Activated CD8-positive, alpha-beta T cell treated with anti-CD3 and anti-CD28 coated beads, Interleukin-2, amount 10 ng/mL, durations not matched to agents 7 days and 5 days (primary cell): ENCODE measurements around the gene BMP2K. TPM values are rescaled to one million over a fixed set of nuclear protein-coding genes. Genes with fewer than 3 reads are reported as not detected.

Experiments used
- ATAC-seq: fragments of 150-1000 bp; cut with Tn5 transposase; one replicate; pipeline ENCODE4 v1.10.0; 2021; ENCODE audit warnings: moderate library complexity
- CTCF ChIA-PET: fragments of 350-600 bp; sonication (Branson Sonifier 250); formaldehyde crosslinking; loops from one replicate; lab custom pipeline; 2021; ENCODE audit warnings: antibody characterized with exemption; lab: Charles Lee
- POLR2A ChIA-PET: fragments of 350-600 bp; sonication (Branson Sonifier 250); formaldehyde crosslinking; loops from one replicate; lab custom pipeline; 2021; ENCODE audit warnings: antibody characterized with exemption; lab: Charles Lee
- DNase-seq: peaks from one replicate; pipeline ENCODE4 v3.0.0-alpha.2; 2020
- H3K27ac Mint-ChIP-seq: one replicate; pipeline ENCODE4 v1.8.0; 2021; ENCODE audit warnings: mild to moderate bottlenecking, mixed read lengths
- H3K27me3 Mint-ChIP-seq: one replicate; pipeline ENCODE4 v1.8.0; 2021; ENCODE audit warnings: low read depth, mixed read lengths
- H3K36me3 Mint-ChIP-seq: one replicate; pipeline ENCODE4 v1.8.0; 2021; ENCODE audit warnings: low read depth, mixed read lengths
- H3K4me1 Mint-ChIP-seq: one replicate; pipeline ENCODE4 v1.8.0; 2021; ENCODE audit warnings: low read depth, mixed read lengths
- H3K4me3 Mint-ChIP-seq: one replicate; pipeline ENCODE4 v1.8.0; 2021; ENCODE audit warnings: mild to moderate bottlenecking, mixed read lengths
- H3K9me3 Mint-ChIP-seq: one replicate; pipeline ENCODE4 v1.8.0; 2022; ENCODE audit warnings: mixed read lengths; ENCODE audit not compliant: insufficient read depth
- total RNA-seq, 2 experiments: library from RNA; stranded (reverse); gene quantifications; one replicate each; pipeline ENCODE4 v1.2.3, GENCODE V29; 2021

Gene BMP2K
- total RNA-seq, 2 experiments from 2014 or later, result 27.2 to 28.8 TPM

DNA sequence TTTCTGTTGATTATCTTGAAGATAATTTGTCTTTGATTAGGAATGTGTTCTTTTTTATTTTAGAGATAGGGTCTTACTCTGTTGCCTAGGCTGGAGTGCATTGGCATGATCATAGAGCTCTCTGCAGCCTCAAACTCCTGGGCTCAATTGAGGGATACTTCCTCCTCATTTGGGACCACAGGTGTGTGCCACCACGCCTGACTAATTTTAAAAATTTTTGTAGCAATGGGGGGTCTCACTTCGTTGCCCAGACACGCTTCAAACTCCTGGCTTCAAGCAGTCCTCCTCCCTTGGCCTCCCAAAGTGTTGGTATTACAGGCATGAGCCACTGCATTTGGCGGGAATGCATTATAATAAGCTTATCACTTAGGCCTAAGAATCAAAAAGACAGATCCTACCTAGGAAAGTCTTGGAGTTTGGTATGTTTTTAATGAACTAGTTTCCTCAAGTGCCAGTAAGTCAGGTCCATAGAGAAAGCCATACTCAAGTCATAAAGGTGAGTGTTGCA lies 21.7 kb downstream of the BMP2K start:
- DNase-seq (no peak), ATAC-seq (no peak)
- ChIA-PET CTCF (interaction anchor here (0.6 to 1.0 kb wide), 2 partner anchors 21 to 69 kb away, joined by 3 read pairs; no protein-coding TSS in a partner anchor), POLR2A (no interaction called here)
- H3K9me3 Mint-ChIP-seq, result peaks cover 6% of the 10 kb centered on the region
- no peak overlapping the region for H3K27ac Mint-ChIP-seq
- H3K4me3 Mint-ChIP-seq, result no peak overlapping the region
- peaks cover 8% of the 10 kb centered on the region for H3K36me3 Mint-ChIP-seq
- no peaks in the 10 kb centered on the region for H3K27me3 Mint-ChIP-seq
- peaks cover 8% of the 10 kb centered on the region for H3K4me1 Mint-ChIP-seq

DNA sequence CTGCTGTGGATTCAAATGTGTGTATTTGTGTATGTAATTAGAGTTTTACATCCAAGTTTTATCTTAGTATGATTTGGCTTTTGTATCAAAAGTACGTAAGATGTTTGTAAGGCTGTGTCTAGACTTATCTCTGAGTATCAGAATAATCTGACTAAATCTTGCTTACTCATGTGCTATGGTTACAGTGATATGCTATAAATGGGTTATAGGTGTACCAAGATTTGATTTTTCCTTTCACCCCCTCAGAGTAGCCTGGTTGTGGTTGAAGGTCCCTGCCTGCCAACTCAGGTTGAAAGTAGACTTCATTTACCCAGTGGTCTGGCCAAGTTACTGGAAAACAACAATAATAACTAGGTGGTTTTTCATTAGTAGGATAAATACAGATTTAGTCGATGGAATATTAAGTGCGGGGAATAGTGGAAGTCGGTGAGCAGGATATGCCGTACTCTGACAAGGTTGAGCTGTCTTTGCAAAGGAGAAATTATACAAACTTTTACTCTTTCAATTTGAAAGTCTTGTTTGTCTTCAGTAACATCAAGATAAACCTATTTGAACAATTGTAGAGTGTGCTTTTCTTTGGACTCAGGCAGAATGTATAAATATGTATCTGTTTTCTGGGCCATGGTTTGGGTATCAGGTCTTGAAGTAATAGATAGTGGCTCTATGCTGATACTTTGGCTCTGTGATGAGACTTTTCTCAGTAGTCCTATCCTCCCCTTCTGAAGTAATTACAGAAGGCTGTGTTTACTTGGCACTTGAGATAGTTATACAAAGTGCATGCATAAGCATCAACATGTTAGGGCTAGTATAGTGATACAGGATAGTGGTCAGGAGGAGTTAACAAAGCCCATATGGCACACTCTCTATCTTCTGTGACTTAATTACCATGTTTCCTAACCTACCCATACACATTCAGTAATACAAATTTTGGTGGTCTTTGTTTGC lies 23.7 kb downstream of the BMP2K start:
- ChIA-PET POLR2A (no interaction called here), CTCF (no interaction called here)
- no peak overlapping the region for H3K27ac Mint-ChIP-seq

DNA sequence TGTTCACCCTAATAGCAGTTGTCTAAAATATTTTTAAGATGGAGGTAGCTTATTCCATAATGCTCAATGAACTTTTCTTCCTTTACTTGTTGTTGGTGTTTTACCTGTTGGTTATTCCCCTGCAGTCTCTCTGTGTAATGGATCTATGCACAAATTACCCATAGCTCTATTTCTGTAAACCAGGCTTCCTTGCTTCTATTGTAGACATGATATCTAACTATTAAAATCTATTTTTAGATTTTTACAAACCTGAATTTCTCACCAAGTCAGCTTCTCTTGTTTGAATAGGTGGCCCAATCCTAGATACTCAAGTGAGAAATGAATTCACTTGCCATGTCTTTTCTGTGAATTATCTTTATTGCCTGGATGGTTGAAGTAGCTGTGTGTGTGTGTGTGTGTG lies 24.8 kb downstream of the BMP2K start:
- Mint-ChIP-seq H3K27me3 (no peaks in the 10 kb centered on the region), H3K27ac (no peak overlapping the region), H3K4me3 (no peak overlapping the region), H3K4me1 (peaks cover 8% of the 10 kb centered on the region), H3K9me3 (peaks cover 16% of the 10 kb centered on the region), H3K36me3 (peaks cover 9% of the 10 kb centered on the region)
- ChIA-PET POLR2A (no interaction called here), CTCF (interaction anchor here (0.6 kb wide), 1 partner anchor 233 kb away, joined by 3 read pairs; no protein-coding TSS in a partner anchor)
- no peak for DNase-seq
- no peak for ATAC-seq

More for the DNA sequence above, 23.7 kb downstream of the BMP2K start:
- DNase-seq, result no peak
- H3K4me3 Mint-ChIP-seq, result no peak overlapping the region
- H3K9me3 Mint-ChIP-seq, result peaks cover 15% of the 10 kb centered on the region
- no peak for ATAC-seq
- peaks cover 8% of the 10 kb centered on the region for H3K4me1 Mint-ChIP-seq
- H3K36me3 Mint-ChIP-seq, result peaks cover 10% of the 10 kb centered on the region
- no peaks in the 10 kb centered on the region for H3K27me3 Mint-ChIP-seq

DNA sequence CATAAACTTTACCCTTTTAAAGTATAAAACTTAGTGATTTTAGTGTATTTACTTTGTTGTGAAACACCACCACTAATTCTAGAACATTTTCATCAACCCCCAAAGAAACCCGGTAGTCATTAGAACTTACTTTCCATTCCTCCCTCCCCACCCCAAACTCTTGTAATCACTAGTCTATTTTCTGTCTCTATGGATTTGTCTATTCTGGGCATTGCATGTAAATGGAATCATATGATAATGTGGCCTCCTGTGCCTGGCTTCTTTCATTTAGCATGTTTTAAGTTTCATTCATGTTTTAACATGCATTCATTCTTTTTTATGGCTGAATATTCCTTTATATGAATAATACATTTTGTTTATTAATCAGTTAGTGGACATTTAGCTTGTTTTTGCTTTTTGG lies 27.8 kb downstream of the BMP2K start:
- DNase-seq (no peak), ATAC-seq (no peak)
- Mint-ChIP-seq H3K4me1 (peaks cover 11% of the 10 kb centered on the region), H3K27me3 (no peaks in the 10 kb centered on the region), H3K27ac (no peak overlapping the region), H3K9me3 (peaks cover 29% of the 10 kb centered on the region), H3K36me3 (peaks cover 20% of the 10 kb centered on the region), H3K4me3 (no peak overlapping the region)
- POLR2A ChIA-PET, result no interaction called here
- CTCF ChIA-PET, result no interaction called here

DNA sequence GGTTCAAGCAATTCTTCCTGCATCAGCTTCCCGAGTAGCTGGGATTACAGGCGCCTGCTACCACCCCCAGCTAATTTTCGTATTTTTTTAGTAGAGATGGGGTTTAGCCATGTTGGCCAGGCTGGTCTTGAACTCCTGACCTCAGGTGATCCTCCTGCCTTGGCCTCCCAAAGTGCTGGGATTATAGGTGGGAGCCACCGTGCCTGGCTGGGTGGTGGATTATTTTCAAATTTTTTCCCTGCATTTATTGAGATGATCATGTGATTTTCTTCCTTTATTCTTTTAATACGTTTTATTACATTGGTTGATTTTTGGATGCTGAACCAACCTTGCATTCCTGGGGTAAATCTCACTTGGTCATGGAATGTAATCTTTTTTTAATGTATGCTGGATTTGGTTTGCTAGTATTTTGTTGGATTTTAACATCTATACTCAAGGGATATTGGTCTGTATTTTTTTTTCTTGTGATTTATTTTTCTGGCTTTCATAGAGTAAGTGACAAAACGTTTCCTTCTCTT lies 30.9 kb downstream of the BMP2K start:
- Mint-ChIP-seq H3K27ac (no peak overlapping the region), H3K36me3 (peaks cover 23% of the 10 kb centered on the region), H3K4me3 (no peak overlapping the region), H3K9me3 (peaks cover 29% of the 10 kb centered on the region), H3K4me1 (peaks cover 3% of the 10 kb centered on the region), H3K27me3 (no peaks in the 10 kb centered on the region)
- ATAC-seq (no peak), DNase-seq (no peak)
- POLR2A ChIA-PET, result interaction anchor here (0.5 kb wide), 1 partner anchor 57 kb away, joined by 4 read pairs; no protein-coding TSS in a partner anchor
- CTCF ChIA-PET, result no interaction called here

DNA sequence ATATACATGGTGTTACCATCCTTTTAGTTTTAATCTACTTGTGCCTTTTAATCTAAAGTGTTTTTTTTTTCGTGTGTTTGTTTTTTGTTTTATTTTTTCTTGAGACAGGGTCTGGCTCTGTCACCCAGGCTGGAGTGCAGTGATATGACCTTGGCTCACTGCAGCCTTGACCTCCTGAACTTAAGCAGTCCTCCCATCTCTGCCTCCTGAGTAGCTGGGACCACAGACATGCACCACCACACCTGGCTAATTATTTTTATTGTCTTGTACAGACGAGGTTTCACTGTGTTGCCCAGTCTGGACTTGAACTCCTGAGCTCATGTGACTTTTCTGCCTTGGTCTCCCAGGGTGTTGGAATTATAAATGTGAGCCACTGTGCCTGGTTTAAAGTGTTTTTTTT lies 33.1 kb downstream of the BMP2K start:
- ATAC-seq, result no peak
- CTCF ChIA-PET, result interaction anchor here (1.1 to 1.4 kb wide), 2 partner anchors 20 to 54 kb away, joined by 3 to 4 read pairs; no protein-coding TSS in a partner anchor
- peaks cover 3% of the 10 kb centered on the region for H3K4me1 Mint-ChIP-seq
- POLR2A ChIA-PET, result interaction anchor here (0.6 kb wide), 1 partner anchor 117 kb away, joined by 4 read pairs; no protein-coding TSS in a partner anchor
- peaks cover 23% of the 10 kb centered on the region for H3K9me3 Mint-ChIP-seq
- H3K4me3 Mint-ChIP-seq, result no peak overlapping the region
- H3K36me3 Mint-ChIP-seq, result peaks cover 28% of the 10 kb centered on the region
- no peak for DNase-seq
- no peaks in the 10 kb centered on the region for H3K27me3 Mint-ChIP-seq
- no peak overlapping the region for H3K27ac Mint-ChIP-seq

DNA sequence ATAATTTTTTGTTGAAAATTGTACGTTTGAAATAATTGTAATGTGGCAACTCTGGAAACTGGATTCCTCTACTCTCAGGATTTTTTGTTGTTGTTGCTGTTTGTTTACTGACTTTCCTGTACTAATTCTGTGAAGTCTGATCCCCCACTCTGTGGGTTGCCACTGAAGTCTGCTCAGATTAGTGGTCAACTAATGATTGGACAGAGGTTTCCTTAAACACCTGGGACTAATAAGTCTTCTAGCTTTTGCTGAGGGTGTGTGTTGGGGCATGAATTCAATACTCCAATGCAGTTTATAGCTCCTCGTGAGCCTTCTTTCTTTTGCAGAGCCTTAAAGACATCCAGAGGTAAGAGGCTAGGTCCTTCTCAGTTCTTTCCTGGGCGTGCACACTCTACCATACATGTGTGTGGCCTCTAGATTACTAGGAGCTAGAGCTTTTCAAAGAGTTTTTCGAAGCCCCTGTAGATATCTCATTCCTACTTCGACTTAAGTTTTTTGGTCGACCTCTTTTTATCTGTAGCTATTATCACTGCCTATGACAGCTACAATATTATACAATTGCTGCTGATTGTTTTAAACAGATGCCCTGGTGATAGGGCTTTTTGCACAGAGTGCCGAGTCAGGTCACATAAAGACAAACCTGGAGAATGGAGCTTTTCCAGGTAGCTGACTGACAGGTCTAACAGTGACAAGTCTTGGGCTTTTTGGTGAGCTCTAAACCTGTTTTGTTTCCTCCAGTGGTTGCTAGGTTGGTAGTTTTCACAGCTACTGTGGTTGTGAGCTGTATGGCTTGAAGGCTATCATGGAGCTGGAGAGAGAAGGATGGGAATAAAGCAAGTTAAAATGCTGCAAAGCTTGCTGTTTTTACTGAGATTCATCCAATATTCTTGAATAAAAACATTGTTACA lies 34.0 kb downstream of the BMP2K start:
- Mint-ChIP-seq H3K27ac (no peak overlapping the region), H3K27me3 (no peaks in the 10 kb centered on the region), H3K36me3 (peaks cover 25% of the 10 kb centered on the region), H3K4me1 (peaks cover 3% of the 10 kb centered on the region), H3K9me3 (peaks cover 15% of the 10 kb centered on the region), H3K4me3 (no peak overlapping the region)
- CTCF ChIA-PET, result interaction anchor here (0.6 to 1.4 kb wide), 3 partner anchors 9 to 53 kb away, joined by 3 to 4 read pairs (median 3); no protein-coding TSS in a partner anchor
- DNase-seq (no peak), ATAC-seq (no peak)
- POLR2A ChIA-PET, result no interaction called here

DNA sequence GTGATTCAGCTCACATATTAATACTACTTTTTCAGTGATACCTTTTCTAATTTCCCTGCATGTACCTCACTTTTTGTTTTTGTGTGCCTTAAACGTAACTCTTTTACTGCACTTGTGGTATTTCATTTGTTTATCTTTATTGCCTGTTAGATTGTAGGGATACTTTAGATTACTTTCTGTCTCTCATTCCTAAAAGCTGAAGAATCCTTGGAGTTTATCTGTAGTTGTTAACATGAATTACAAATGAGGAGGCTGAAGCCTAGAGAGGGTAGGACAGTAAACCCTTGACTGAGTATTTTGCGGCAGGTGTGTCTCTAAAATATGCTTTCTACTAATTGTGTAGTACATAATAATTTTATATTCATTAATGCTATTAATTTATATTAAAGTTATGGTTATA lies 34.9 kb downstream of the BMP2K start:
- ATAC-seq (no peak), DNase-seq (no peak)
- H3K27me3 Mint-ChIP-seq, result no peaks in the 10 kb centered on the region
- no peak overlapping the region for H3K4me3 Mint-ChIP-seq
- CTCF ChIA-PET, result no interaction called here
- peaks cover 24% of the 10 kb centered on the region for H3K36me3 Mint-ChIP-seq
- POLR2A ChIA-PET, result no interaction called here
- H3K9me3 Mint-ChIP-seq, result peaks cover 14% of the 10 kb centered on the region
- no peak overlapping the region for H3K27ac Mint-ChIP-seq
- peaks cover 3% of the 10 kb centered on the region for H3K4me1 Mint-ChIP-seq

DNA sequence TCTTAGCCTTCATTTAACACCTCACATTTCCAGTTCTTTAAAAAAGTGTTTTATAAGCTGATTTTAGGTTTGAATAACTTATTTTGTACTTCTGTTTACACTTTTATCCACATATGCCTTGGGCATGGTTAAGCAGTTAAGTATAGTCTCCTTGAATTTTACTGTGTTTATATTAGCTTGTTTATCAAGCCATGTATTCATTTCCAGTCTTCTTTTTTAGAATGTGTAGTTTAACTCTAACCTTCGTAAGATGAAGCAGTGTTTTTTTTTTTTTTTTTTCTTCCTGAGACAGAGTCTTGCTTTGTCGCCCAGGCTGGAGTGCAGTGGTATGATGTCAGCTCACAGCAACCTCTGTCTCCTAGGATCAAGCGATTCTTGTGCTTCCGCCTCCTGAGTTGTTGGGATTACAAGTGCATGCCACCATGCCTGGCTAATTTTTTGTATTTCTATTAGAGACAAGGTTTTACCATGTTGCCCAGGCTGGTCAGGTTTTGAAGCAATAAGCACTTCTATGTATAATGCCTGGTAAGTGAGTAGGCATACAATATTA lies 42.5 kb downstream of the BMP2K start:
- Mint-ChIP-seq H3K27me3 (no peaks in the 10 kb centered on the region), H3K27ac (no peak overlapping the region), H3K4me3 (no peak overlapping the region), H3K9me3 (no peaks in the 10 kb centered on the region), H3K36me3 (peaks cover 8% of the 10 kb centered on the region), H3K4me1 (no peaks in the 10 kb centered on the region)
- ChIA-PET POLR2A (no interaction called here), CTCF (no interaction called here)
- ATAC-seq (no peak), DNase-seq (no peak)

DNA sequence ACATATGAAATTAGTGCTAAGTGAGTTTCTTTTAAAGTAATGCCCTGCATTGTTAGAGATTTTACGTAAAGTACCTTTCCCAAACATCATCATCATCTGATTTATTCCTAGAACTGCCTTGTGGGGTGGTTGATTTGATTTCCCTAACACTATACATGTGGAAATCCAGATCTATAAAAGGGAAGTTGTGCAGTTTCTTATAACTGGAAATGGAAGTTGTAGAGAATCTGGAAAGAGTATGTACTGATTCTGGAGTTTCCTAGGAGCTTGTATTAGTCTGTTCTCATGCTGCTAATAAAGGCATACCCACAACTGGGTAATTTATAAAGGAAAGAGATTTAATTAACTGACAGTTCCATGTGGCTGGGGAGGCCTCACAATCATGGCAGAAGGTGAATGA lies 47.9 kb downstream of the BMP2K start:
- Mint-ChIP-seq H3K27ac (no peak overlapping the region), H3K4me1 (no peaks in the 10 kb centered on the region)

DNA sequence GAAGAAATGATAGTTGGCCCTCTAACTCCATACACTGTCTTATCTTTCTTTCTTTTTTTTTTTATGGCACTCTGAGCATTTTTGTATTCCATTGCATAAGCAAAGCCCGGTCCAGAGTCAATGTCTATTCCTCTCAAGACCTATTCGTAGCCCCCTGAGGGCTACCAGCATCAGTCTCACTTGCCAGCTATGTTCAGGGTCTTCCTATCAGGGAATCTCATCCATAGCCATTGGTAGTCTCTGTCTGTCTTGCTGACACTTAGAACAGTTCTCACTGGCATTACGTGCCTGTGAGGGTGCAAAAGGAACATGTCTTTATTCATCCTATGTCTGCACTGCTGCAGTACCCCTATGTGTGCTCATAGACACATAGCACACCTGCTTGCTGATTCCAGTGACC lies 51.0 kb downstream of the BMP2K start:
- ATAC-seq (no peak), DNase-seq (no peak)
- no peak overlapping the region for H3K4me3 Mint-ChIP-seq
- no peaks in the 10 kb centered on the region for H3K27me3 Mint-ChIP-seq
- H3K27ac Mint-ChIP-seq, result no peak overlapping the region
- POLR2A ChIA-PET, result no interaction called here
- peaks cover 42% of the 10 kb centered on the region for H3K36me3 Mint-ChIP-seq
- no peaks in the 10 kb centered on the region for H3K9me3 Mint-ChIP-seq
- CTCF ChIA-PET, result no interaction called here
- H3K4me1 Mint-ChIP-seq, result no peaks in the 10 kb centered on the region

More for the DNA sequence above, 47.9 kb downstream of the BMP2K start:
- Mint-ChIP-seq H3K36me3 (peaks cover 23% of the 10 kb centered on the region), H3K4me3 (no peak overlapping the region), H3K9me3 (no peaks in the 10 kb centered on the region), H3K27me3 (no peaks in the 10 kb centered on the region)
- DNase-seq, result no peak
- ATAC-seq, result no peak
- CTCF ChIA-PET, result no interaction called here
- POLR2A ChIA-PET, result no interaction called here
